ENCODE results near the gene CHRDL2.

CHRDL2 gene

DNA sequence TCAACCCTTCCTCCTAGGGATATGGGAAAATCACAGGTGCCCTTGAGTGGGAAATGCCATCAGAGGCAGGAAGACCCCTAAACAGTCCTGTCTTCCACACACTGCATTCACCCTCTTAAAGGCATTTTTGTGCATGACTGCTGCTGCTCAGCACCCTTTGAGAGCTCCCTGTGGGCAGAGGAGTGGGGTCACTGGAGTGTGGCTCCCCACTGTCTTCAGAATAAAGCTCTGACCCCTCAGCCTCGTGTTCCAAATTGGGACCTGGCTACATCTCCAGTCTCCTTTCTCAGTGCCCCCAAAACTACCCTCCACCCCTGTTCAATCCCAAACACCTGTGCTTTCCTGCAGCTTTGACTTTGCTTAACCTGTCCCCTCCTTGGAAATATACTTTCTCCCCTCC, 46.6 kb downstream of the CHRDL2 start:
- DNase-seq: no peak

- no peak for DNase-seq
Measured at GRCh38 chr11:74683941-74684481, 47.2 kb downstream of the CHRDL2 start.

DNA sequence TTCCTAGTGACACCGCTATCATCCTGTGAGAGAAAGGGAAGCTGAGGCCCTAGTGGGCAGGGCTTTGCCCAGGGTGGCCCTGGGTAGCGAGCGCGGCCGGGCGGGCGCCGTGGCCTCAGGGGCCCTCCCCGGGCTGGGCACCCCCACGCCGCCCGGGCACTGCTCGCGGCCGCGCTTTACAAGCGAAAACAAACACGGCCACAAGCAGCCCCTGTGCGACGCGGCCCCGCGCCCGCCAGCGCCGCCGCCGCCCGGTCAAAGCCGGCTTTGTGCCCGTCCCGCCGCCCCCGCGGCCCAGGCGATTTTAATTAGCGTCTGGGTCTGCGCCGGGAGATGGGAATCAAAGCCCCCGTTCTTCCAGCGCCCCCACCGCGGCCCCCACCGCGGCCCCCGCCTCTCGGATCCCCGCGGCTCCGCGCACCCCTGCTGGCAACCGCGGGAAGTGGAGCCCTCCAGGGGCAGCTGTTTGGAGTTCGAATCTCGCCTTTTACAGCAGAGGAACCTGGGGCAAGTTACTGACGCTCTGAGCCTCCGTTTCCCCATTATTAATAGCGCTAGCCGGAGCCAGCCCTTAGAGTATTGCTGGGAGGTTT, 47.9 kb downstream of the CHRDL2 start:
- DNase-seq: no peak

DNA sequence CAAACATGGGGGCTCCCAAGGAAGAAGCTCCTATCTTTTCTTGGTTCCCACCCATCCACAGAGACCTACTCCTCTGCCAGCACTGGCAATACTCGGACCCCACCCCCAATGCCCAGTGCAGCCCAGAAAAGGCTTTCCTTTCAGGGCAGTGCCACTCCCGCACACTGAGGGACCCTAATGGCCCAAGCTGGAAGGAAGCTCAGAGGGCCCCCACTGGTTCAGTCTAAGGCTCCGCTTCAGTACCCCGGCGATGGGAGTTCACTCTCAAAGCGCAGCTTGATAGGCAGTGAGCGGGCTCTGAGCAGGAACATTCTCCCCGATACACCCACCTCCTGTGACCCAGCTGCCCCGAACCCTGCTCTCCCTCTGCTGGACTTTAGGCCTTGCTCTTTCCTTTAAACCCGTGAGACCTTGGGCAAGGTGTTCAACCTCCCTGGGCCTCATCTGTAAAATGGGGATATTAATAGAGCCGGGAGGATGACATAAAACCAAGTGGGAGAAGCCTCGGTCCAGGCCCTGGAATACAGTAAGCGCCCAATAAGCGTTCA, 48.4 kb downstream of the CHRDL2 start:
- DNase-seq: no peak

GRCh38 chr11:74681686-74682651, 49.3 kb downstream of the CHRDL2 start:
- DNase-seq: no peak

GRCh38 chr11:74680703-74681531, 50.3 kb downstream of the CHRDL2 start:
- DNase-seq: no peak

DNA sequence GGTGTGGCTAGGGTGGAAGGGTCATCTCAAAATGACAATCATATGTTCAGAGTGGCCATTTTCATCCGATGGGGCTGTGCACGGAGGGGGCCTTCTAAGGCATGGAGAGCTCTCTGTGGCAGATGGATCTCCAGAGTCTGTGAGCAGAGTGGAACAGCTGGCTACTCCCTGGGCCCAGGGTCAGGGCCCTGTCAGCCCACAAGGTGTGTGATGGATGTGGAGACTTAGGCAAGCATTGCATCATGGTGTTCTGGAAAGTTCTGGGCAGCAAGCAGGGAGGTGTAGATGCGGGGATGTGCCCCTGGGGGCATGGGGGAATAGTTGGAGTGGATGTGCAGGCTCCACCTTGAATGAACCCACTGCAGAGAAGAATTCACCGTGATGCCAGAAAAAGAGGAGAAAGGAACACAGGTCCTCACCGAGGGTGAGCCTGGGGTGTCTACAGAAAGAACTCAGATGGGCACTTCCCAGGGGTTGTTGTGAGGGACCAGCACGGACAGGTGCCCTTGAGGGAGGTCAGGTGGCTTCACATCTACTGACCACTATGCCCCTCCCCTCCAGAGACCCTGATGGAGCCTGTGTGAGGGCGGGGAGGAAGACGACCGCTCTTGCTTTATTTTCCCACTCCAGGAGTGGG, 51.1 kb downstream of the CHRDL2 start:
- no peak for DNase-seq

DNA sequence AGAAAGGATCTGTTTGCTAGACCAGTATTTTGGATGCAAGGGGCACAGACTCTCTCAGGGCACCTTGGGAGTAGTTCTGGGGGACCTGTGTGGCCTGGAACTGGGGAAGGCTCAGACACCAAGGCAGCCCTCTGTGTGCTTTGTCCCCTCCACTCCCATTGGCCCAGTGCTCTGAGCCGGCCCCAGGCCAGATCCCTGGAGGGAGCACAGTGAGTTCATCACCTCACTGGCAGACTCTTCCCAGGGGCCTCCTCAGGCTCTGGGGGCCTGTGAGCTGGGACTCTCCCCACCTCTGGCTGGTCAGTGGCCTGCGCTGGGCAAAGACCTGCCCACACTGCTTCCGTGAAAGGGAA, 51.7 kb downstream of the CHRDL2 start:
- no peak for DNase-seq

DNA sequence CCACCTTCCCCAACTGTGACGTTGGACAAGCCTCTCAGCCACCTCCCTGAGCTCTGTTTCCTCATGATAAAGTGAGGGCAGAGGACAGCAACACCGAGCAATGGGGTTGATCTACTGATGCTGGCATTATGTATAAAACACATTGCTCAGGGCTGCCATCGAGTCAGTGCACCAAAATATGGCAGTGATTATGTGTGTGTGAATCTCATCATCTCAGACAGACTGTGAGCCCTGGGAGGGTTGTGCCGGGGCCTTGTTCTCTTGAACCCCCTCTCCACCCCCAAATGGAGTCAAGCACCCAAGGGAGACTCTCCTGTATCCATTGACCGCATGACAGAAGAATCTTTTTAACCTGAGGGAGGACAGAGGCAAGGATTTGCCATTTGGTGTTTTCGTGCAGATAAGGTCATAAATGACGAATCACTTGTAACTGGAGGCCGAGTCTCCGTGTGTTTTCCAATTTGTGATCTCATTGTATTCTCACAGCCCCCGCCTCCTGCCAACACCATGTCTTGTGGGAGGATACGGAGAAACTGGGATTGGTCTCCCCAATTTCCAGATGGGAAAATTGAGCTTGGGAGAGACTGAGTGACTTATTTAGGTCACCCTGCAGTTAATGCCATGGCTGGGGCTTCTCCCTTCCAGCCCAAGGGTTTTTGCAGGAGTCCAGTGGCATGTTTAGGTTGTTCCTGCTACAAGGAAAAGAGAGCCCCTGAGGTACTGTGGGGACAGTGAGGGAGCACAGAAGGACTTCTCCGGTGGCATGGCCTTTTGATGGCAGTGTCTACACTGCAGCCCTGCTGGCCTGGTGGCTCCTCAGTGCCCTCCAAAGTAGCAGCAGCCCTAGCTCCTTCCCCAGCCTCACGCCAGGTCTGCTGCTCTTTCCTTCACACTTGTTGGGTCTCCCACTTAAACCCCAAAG, 52.4 kb downstream of the CHRDL2 start:
- no peak for DNase-seq

DNA sequence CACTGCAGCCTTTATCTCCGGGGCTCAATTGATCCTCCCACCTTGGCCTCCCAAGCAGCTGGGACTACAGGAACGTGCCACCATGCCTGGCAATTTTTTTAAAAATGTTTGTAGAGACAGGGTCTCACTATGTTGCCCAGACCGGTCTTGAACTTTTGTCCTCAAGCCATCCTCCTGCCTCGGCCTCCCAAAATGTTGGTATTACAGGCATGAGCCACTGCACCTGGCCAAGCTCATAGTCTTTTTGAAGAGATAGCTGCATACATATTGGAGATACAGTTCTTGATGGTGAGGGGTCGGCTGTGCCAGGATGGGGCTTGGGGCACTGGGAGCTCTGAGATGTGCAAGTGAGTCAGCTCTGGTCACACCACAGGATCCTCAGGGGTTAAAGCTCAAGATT, 53.2 kb downstream of the CHRDL2 start:
- DNase-seq: no peak

DNA sequence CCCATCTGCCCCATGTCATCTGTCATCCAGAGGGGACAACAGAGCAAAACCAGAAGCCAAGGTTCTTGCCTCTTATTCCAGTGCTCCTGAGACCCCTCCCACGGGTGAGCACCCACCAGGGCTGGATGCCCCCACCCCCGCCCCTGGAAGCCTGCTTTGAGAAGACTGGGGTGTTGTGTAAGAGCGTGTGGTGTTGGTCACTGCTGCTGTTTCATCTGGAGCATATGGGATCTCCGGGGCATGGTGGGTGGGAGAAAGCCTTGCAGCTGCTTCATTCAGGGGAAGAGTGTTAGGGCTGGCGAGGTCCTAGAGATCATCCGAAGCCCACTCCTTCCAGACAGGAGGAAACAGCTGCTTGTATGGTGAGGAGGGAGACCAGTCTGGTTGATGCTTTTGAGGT, 54.1 kb downstream of the CHRDL2 start:
- no peak for DNase-seq

- no peak for DNase-seq
Measured at GRCh38 chr11:74676596-74676995, 54.6 kb downstream of the CHRDL2 start.

DNA sequence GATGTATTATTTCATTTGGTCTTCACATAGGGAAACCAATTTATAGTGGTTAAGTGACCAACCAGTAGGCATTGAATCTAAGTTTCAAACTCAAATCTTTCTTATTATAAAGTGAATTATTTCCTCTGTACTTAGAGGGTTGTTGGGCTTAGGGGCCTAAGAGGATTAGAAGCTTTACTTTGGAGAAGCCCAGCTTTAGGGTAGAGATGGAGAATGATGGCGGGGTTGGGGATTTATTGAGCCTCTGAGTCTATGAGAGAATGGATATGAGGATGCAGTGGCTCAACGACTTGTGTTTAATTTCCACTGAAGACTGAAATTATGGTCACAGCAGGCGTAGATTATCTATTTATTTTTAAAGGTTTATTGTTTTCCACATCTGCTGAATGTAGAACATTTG, 55.5 kb downstream of the CHRDL2 start:
- DNase-seq: no peak

DNA sequence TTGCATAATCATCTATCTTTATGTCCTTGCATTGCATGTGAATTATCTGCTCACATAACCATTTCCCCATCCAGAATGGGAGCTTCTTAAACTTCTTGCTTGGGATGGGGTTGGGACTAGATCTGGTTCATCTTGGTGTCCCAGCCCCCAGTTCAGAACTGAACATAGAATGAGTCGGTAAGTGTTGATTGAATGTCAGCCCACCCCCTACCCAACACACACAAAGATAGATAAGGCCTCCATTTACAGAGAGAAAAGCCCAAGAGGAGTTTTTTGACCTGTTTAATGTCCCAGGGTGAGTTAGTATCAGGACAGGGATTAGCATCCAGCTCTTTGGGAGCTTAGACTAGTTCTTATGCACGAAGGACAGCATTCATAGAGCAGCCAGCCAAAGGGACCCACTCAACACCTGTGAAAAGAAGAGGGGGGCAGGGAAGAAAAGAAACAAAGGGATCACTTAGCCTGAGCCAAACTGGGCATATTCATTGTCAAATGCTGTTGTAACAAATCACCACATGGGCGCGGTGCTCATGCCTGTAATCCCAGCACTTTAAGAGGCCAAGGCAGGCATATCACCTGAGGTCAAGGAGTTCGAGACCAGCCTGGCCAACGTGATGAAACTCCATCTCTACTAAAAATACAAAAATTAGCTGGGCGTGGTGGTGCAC, 57.4 kb downstream of the CHRDL2 start:
- DNase-seq: no peak

- DNase-seq: no peak
Measured at GRCh38 chr11:74672956-74673692, 58.1 kb downstream of the CHRDL2 start.

GRCh38 chr11:74672332-74672955, 58.8 kb downstream of the CHRDL2 start:
- no peak for DNase-seq

- DNase-seq: no peak
Measured at GRCh38 chr11:74671520-74672196, 59.6 kb downstream of the CHRDL2 start.

DNA sequence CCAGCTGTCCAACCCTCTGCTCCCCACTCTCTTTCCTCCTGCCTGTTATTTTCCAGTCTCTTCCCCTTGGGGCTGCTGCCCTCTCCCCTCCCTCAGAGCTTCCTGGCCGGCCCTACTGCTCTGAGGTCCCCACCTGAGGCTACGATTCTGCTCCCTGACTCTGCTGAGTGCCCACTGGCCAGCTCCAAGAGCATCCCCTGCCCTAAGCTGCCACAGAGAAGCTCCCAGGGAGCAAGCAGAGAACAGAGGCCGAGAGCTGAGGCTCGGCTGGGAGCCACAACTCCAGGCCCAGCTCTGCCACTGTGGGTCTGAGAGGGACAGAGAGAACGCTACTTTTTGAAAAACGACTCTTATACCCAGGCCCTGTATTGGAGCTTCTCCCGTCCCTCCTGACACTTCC, 61.1 kb downstream of the CHRDL2 start:
- DNase-seq: no peak

Data from activated naive CD4-positive, alpha-beta T cell (primary cell).